Spleen (tissue), 11 donors: ENCODE measurements around the gene SLC4A1AP. TPM values are rescaled to one million over a fixed set of nuclear protein-coding genes. Genes with fewer than 3 reads are reported as not detected.
A peak's percentile ranks its signal among the peaks of the same experiment; 100 is the strongest.

Source experiments
- DNase-seq: peaks from one replicate; pipeline ENCODE4 v3.0.0-alpha.2; 2020
- H3K27ac ChIP-seq, 8 donors: fragments of 200-600 bp; sonication (generic) in 7 of 8; 1 replicate in 4 of 8; 2 replicates in 4 of 8; pipeline versions ENCODE4 v1.5.0 to v1.8.0; 2016 to 2021; ENCODE audit warnings: inconsistent platforms in 4 of 8, mild to moderate bottlenecking in 4 of 8, moderate library complexity in 1 of 8
- H3K27me3 ChIP-seq, 7 donors: fragments of 200-600 bp; sonication (generic) in 6 of 7; replicated peaks in 1 of 7; 1 replicate in 4 of 7; 2 replicates in 3 of 7; pipeline versions ENCODE4 v1.5.0 to v1.8.0; 2016 to 2021; ENCODE audit warnings: inconsistent platforms in 3 of 7, mild to moderate bottlenecking in 1 of 7
- H3K36me3 ChIP-seq, 6 donors: fragments of 200-600 bp; sonication (generic) in 5 of 6; 1 replicate in 4 of 6; 2 replicates in 2 of 6; pipeline versions ENCODE4 v1.5.0 to v1.8.0; 2016 to 2021; ENCODE audit warnings: inconsistent platforms in 2 of 6
- H3K4me1 ChIP-seq, 6 donors: fragments of 200-600 bp; sonication (generic) in 5 of 6; 1 replicate in 3 of 6; 2 replicates in 3 of 6; pipeline versions ENCODE4 v1.5.0 to v1.8.0; 2016 to 2021; ENCODE audit warnings: inconsistent platforms in 3 of 6
- H3K4me3 ChIP-seq, 8 donors: fragments of 200-600 bp; sonication (generic) in 7 of 8; 1 replicate in 4 of 8; 2 replicates in 4 of 8; pipeline versions ENCODE4 v1.5.0 to v1.8.0; 2016 to 2021; ENCODE audit warnings: inconsistent platforms in 4 of 8, mild to moderate bottlenecking in 4 of 8, moderate library complexity in 2 of 8
- H3K9me3 ChIP-seq, 8 donors: fragments of 200-600 bp; sonication (generic) in 7 of 8; 1 replicate in 4 of 8; 2 replicates in 4 of 8; pipeline versions ENCODE4 v1.5.0 to v1.8.0; 2016 to 2021; ENCODE audit warnings: inconsistent platforms in 4 of 8
- CTCF ChIP-seq, 11 experiments: fragments of 200-600 bp in 7 of 11; fragments of 450-650 bp in 4 of 11; sonication (generic) in 4 of 11; IDR thresholded peaks in 8 of 11; conservative IDR thresholded peaks in 3 of 11; 1 replicate in 7 of 11; 2 replicates in 4 of 11; pipeline versions ENCODE4 v1.4.0 to v1.8.0; 2016 to 2021; ENCODE audit warnings: antibody characterized with exemption in 11 of 11, inconsistent platforms in 4 of 11, mild to moderate bottlenecking in 1 of 11
- POLR2A ChIP-seq, 3 donors: fragments of 450-650 bp; IDR thresholded peaks; one replicate each; pipeline ENCODE4 v1.5.1; 2017; ENCODE audit warnings: antibody characterized with exemption in 3 of 3, mild to moderate bottlenecking in 1 of 3
- POLR2AphosphoS5 ChIP-seq, 3 donors: sonication (generic); formaldehyde crosslinking; IDR thresholded peaks; one replicate each; pipeline ENCODE4 v1.5.1; 2017; ENCODE audit warnings: antibody characterized with exemption in 3 of 3
- WGBS, 5 donors: extraction: QIAGEN DNeasy Blood & Tissue Kit in 3 of 5; methylation state at CpG; one replicate each; pipeline versions ENCODE4 v1.1.5 to v1.1.7; 2013 to 2018; 5-methylcytosine and 5-hydroxymethylcytosine counted together
- intact Hi-C: fragments of 100-400 bp; cut with DNase I; formaldehyde crosslinking; loops from one replicate; pipeline ENCODE4 v1.15.0; 2023; ENCODE audit warnings: low total_unique reads
- polyA plus RNA-seq, 3 donors: library from polyadenylated mRNA; stranded (reverse); fragments of 200-250 nt; gene quantifications; one replicate each; pipeline ENCODE4 v1.2.1, GENCODE V29; 2013
- total RNA-seq, 7 donors: library from RNA; depleted of rRNA in 3 of 7; stranded (reverse); fragments of >200 nt in 3 of 7; fragmentation: NEBNext Ultra II Directional in 4 of 7; extraction: Animal tissue kit (Norgen Biotek cat#: 25700) in 4 of 7; gene quantifications; one replicate each; pipeline versions ENCODE4 v1.1.0 to v1.2.1, GENCODE V29; 2016 to 2021
- donor health status: healthy with polysubstance abuse.
- donor health status: DM: no; HTN: no; CAD: no; lungs with moderate emphysema.
- donor health status: DM: no; HTN: no; CAD: no.
- donor health status: Bipolar disorder and iron deficiency.
- donor health status: healthy.
- donor health status: DM: no; HTN: no; CAD: no.
- donor health status: DM: yes; HTN: yes; CAD: no.

Gene SLC4A1AP
- total and polyA plus RNA-seq, 10 donors, result 10.5 to 25.4 (median 19.1) TPM

DNA sequence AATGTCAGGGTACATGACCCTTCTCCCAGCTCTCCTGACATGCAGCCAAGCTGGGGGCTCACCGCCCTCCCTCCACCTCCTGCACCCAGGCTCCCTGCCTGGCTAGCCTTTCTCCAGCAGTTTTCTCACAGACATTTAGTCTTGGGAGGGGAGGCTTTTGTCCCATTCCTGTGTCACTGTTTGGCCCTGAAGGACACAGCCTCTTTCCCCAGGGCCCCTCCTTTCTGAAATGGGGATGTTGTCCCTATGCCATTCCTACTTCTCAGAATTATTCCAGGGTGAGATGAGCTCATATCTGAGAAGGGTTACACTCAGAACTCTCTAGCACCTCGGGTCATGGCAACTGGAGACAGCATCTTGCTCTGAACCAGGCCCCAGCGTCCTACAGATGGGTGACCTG lies 60.5 kb downstream of the SLC4A1AP start:
- Histone ChIP-seq H3K4me1 (peaks cover 14 to 47% (median 36%) of the 10 kb centered on the region in 6 donors), H3K27ac (peak overlapping the region in 5 of 8 donors; percentile 51 to 82 (median 70)), H3K4me3 (no peak overlapping the region), H3K9me3 (no peaks in the 10 kb centered on the region), H3K36me3 (no peaks in the 10 kb centered on the region), H3K27me3 (no peaks in the 10 kb centered on the region)
- DNase-seq, result no peak
- TF ChIP-seq POLR2AphosphoS5 (IDR thresholded peaks at IDR 0.05), result no peak
- intact Hi-C loops, result no loop called here
- 80 to 91% (median 84%) methylated on average over 3 of the region's 3 CpGs for WGBS, 5 donors

GRCh38 chr2:27724905-27725701 lies 61.4 kb downstream of the SLC4A1AP start:
- intact Hi-C loops, result no loop called here
- Histone ChIP-seq H3K4me3 (no peak overlapping the region), H3K27ac (peak overlapping the region; percentile 6 to 82 (median 54)), H3K36me3 (no peaks in the 10 kb centered on the region), H3K27me3 (no peaks in the 10 kb centered on the region), H3K9me3 (no peaks in the 10 kb centered on the region), H3K4me1 (peaks cover 19 to 53% (median 42%) of the 10 kb centered on the region in 6 donors)
- TF ChIP-seq POLR2AphosphoS5 (IDR thresholded peaks at IDR 0.05) (peak in 2 of 3 donors; percentile 38 to 80), CTCF (IDR thresholded peaks at IDR 0.05 in 8 of 11, conservative IDR thresholded peaks at IDR 0.05 in 3 of 11) (no peak), POLR2A (IDR thresholded peaks at IDR 0.05) (no peak)
- no peak for DNase-seq
- 63 to 79% (median 71%) methylated on average over 5 of the region's 5 CpGs for WGBS, 5 donors

DNA sequence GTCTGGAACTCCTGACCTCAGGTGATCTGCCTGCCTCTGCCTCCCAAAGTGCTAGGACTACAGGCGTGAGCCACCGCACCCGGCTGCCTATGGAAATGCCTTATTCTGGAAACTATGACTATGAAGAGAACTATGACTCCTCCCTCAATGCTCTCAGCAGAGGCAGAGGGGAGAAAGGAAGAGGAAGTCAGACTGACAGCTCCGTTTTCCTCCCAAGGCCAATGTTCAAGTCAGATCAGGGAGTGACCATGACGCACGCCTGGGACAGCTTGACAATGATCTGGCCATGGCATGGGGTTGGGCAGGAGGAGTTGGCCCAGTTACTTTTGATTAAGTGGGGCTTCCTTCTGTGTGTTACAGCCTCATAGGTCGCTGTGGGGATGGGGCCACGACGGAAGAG lies 63.6 kb downstream of the SLC4A1AP start:
- Histone ChIP-seq H3K27me3 (no peaks in the 10 kb centered on the region), H3K4me1 (peaks cover 23 to 71% (median 53%) of the 10 kb centered on the region in 6 donors), H3K27ac (peak overlapping the region in 7 of 8 donors; percentile 52 to 82 (median 63)), H3K36me3 (no peaks in the 10 kb centered on the region), H3K9me3 (no peaks in the 10 kb centered on the region), H3K4me3 (no peak overlapping the region)
- 47 to 71% (median 61%) methylated on average over 9 of the region's 9 CpGs for WGBS, 5 donors
- intact Hi-C loops, result no loop called here
- TF ChIP-seq POLR2A (IDR thresholded peaks at IDR 0.05) (no peak), POLR2AphosphoS5 (IDR thresholded peaks at IDR 0.05) (peak in 2 of 3 donors; percentile 64 to 77)
- no peak for DNase-seq

- TF ChIP-seq POLR2AphosphoS5 (IDR thresholded peaks at IDR 0.05), result peak in 2 of 3 donors; percentile 34 to 62
- no peak for TF ChIP-seq POLR2A (IDR thresholded peaks at IDR 0.05)
- TF ChIP-seq CTCF (IDR thresholded peaks at IDR 0.05 in 8 of 11, conservative IDR thresholded peaks at IDR 0.05 in 3 of 11), result no peak
- 50 to 70% (median 65%) methylated on average over 5 of the region's 5 CpGs for WGBS, 5 donors
- DNase-seq, result no peak
Measured at GRCh38 chr2:27728081-27728858, 64.6 kb downstream of the SLC4A1AP start.

More at GRCh38 chr2:27728081-27728858, 64.6 kb downstream of the SLC4A1AP start:
- peaks cover 0 to 1% (median 0%) of the 10 kb centered on the region in 8 donors for H3K9me3 ChIP-seq
- no peaks in the 10 kb centered on the region for H3K27me3 ChIP-seq
- intact Hi-C loops, result no loop called here
- H3K36me3 ChIP-seq, result no peaks in the 10 kb centered on the region
- H3K4me1 ChIP-seq, result peaks cover 23 to 70% (median 51%) of the 10 kb centered on the region in 6 donors
- H3K4me3 ChIP-seq, result no peak overlapping the region
- H3K27ac ChIP-seq, result peak overlapping the region in 7 of 8 donors; percentile 52 to 82 (median 63)
